NCI-H2196 treated with DMSO at 0.1 percent for 48 hours (cell line): Measurements from ENCODE around the gene ADAMTS14.

Experiments used
- DNase-seq: peaks from one replicate; lab custom pipeline; 2025; ENCODE audit not compliant: unreplicated experiment; lab: John Stamatoyannopoulos, UW

ADAMTS14 gene

DNA sequence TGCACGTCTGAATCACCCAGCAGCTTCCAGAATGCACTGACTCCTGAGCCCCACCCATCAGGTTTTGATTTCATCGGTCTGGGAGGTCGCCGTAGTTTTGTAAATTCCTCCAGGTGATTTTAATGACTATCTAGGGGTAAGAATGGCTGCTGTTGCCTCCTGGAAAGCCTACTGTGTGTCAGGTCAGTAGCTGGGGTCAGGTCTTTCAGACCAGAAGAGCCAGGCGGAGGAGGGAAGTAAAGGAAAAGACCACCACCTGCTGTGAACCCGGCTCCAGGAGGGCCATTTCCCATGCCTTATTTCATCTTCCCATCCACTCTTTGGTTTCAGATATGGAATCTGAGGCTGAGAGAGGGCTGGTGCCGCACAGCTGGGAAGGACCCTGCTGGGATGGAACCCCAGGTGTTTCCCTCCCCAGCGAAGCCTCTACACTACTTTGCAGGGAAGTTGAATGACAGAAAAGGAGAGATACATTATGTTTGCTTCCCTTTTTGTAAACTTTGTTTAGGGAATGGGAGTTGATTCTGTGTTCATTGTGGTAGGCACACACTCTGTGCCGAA is 19.8 kb downstream of the ADAMTS14 start:
- no peak for DNase-seq

DNA sequence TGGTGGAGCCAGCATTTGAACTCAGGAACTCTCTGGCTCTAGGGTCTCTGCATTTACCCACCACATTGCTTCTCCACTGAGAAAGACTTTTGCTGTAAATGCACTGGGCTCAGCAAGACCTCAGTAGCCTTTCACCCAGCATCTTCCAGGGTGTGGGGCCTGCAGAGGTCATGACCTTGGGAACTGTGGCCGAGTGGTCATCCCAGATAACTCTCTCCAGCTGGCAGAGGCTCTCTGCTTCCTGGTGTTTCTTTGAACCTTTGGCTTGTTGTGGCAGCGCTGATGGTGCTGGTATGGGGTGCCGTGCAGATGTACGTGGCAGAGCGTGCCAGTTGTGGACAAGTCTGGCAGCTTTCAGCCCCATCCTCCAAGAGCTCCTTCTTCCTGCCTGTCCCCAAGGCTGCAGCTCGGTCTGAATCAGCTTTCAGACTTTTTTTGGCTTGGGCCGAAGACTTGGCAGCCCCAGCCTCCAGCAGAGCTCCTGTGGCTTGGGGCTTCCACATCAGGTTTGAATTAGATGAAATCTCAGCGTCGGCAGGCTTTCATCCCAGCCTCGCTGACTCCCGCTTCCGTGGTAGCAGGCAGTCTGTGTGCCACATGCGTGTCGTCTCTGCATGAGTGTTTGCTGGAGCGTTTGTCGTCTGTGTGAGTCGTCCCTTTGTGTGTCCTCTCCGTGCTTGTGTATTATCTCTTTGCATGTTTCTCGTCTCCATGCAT is 21.5 kb downstream of the ADAMTS14 start:
- DNase-seq, result no peak

GRCh38 chr10:70694418-70695141 is 22.3 kb downstream of the ADAMTS14 start:
- DNase-seq, result no peak

DNA sequence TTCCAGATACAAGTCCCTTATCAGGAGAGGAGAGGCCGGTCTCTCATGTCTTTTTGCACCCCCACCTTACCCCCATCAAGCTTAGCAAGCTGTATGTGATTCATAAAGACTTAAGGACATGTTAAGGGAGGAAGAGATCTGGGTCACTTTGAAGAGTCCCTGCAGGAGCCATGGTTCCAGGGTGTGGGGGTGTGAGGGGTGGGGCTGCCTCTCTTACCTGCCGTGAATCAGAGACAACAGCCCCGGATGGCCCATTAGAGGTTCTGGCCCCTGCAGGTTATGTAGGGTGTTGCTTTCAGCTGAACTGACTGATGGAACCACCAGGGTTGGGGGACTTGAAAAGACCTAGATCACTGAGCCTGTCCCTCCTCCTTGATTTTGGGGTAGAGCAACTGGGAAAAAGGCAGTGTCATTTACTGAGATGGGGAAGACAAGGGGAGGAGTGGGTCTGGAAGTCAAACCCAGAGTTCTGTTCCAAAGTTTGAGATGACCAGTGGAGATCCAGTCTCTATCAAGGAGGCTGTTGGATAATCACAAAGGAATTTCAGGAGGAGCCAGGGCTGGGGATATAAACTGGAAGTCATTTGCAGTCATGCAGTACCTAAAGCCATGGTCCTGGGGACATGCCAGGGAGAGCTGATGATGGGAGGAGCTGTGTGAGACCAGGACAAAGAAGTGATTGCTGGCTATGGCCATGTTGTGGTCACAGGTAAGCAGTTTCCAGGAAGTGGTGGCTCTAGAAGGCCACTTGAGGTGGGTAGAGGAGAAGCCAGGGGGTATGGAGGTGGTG is 23.1 kb downstream of the ADAMTS14 start:
- DNase-seq, result no peak

- no peak for DNase-seq
These were observed 25.9 kb downstream of the ADAMTS14 start for GRCh38 chr10:70698211-70698610.

- DNase-seq, result no peak
These were observed 26.9 kb downstream of the ADAMTS14 start for GRCh38 chr10:70699063-70699658.

GRCh38 chr10:70699659-70700174 is 27.4 kb downstream of the ADAMTS14 start:
- DNase-seq, result no peak

DNA sequence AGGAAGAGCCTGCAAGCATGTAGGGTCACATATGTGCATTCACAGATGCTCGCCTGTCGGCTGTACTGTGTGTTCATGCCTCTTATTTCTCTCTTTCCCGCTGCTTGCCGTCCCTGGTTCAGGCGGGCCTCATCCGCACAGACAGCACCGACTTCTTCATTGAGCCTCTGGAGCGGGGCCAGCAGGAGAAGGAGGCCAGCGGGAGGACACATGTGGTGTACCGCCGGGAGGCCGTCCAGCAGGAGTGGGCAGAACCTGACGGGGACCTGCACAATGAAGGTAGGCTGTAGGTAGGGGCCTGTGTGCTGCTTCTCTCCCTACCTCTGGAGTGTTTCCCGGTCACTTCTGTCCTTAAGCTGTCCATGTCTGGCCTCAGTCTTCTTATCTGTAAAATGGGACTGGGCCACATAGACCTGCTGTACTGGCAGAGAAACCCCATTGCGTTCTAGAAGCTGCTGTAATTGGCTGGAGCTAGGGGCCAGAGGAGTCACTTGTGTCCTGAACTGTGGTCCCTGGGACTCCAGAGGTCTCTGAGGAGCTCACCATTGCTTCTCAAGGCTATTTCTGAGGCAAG is 30.0 kb downstream of the ADAMTS14 start:
- no peak for DNase-seq

DNA sequence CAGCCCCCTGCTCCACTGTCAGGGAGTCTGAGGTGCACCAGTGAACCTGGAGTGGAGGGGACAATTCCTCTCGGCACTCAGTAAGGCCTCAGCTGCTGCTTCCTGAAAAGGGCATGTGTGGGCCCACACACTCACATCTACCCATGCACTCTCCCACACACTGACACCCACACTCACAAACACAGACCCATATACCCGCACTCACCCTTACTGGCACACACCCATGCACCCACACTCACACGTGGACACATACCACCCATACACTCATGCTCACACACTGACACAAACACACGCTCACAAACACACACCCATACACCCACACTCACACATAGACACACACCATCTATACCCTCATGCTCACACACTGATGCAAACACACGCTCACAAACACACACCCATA is 31.9 kb downstream of the ADAMTS14 start:
- DNase-seq, result no peak

DNA sequence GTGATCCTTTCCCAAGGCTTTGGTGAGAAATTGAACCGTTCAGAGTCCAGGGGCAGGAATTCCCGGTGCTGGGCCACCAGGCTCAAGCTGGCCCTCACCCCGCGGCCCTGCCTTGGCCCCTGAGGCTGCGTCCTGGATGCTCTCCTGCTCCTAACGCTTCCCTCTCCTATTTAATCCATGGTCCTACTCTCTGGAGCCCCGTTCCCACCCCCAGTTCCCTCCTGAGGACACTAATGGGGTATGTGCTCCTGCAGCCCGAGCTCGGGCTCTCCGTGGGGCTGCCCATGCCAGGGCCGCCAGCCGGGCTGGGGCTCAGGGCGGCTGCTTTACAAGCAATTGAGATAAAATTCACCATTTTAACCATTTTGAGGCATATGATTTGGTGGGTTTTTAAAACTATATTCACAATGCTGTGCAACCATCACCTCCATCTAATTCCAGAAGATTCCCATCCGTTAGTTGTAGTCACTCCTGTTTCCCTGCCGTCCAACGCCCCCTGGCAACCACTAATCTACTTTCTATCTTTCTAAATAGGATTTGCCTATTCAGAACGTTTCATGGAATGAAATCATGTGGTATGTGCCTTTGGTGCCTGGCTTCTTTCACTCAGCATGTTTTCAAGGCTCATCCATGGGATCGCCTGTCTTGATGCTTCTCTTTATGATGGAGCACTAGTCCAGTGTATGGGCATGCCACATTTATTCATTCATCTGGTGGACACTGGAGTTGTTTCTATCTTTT is 33.0 kb downstream of the ADAMTS14 start:
- DNase-seq, result no peak

DNA sequence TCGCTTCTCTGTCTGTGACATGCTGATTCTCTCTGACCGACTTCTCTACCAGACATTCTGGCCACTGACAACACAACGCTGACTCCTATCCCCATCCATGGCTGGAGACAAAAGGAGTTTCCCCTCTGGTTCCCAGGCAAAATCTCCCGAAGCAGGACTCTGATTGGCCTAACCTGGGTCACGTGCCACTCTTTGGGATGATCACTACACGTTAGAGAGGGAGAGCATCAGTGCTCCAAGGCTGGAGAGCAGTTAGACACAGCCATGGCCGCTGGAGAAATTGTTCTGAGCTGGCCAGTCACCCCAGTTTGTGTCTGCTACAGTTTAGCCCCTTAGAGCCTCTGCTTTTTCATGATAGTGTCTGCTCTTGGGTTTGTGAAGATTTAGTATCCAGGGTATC is 38.9 kb downstream of the ADAMTS14 start:
- no peak for DNase-seq

GRCh38 chr10:70711911-70712310 is 39.6 kb downstream of the ADAMTS14 start:
- no peak for DNase-seq

- no peak for DNase-seq
These were observed 41.9 kb downstream of the ADAMTS14 start for GRCh38 chr10:70714245-70714644.

GRCh38 chr10:70714951-70715350 is 42.6 kb downstream of the ADAMTS14 start:
- no peak for DNase-seq

- no peak for DNase-seq
These were observed 43.8 kb downstream of the ADAMTS14 start for GRCh38 chr10:70715853-70716795.

DNA sequence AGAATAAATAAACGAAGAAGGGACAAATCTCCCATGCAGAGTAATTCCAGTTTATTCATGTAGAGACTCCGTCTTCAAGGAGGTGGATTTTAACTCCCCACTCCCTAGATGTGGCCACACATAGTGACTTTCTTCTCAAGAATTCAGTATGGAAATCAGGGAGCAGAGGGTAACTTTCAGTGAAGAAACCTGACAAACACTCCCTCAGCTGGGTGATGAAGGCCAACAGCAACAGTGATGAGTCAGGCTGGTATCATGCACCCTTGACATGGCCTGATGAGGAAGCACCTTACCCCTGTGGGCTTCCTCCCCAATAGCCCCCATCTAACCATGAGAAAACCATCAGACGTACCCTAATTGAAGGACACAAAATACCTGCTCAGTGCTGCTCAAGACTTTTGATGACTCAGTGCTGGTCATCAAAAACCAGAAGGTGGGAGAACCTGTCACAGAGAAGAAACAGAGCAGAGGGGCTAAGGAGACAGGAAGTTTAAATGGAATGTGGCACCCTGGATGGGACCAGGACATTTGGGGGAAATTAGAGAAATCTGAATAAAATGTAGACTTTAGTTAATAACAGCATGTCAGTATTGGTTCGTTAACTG is 50.6 kb downstream of the ADAMTS14 start:
- no peak for DNase-seq

DNA sequence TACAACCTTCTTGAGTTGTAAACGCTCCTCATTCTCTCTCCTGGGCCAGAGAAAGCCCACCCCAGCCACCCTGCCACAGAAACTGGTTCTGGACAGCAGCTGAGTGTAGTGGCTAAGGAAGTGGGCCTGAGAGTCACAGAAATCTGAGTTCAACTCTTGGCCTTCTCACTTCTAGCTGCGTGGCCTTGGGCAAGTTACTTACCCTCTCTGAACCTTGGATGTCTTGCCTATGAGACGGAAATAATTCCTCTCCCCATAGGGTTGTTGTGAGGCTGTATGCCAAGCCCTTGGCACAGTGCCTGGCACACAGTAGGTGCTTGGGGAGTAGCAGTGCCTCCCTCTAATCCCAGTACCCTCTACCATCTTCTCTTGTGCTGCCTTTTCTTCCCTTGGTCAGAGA is 51.5 kb downstream of the ADAMTS14 start:
- no peak for DNase-seq

GRCh38 chr10:70726909-70727495 is 54.7 kb downstream of the ADAMTS14 start:
- no peak for DNase-seq
